GM12865 (cell line): ENCODE data around the gene RAB23.

Experiments
- DNase-seq: peaks from one replicate; pipeline ENCODE4 v3.0.0; 2010; ENCODE audit warnings: low read depth
- H3K4me3 ChIP-seq: 2 replicates; pipeline ENCODE4 v1.5.1; 2011; ENCODE audit warnings: mild to moderate bottlenecking, low read depth, low read length, control low read depth
- TF ChIP-seq, protein P1 (sequence below): IDR thresholded peaks from 2 replicates; pipeline ENCODE4 v1.5.1; 2011; ENCODE audit warnings: low read length, control low read depth, low read depth, inconsistent platforms; ENCODE audit not compliant: insufficient read depth; ENCODE audit errors: missing control alignments

RAB23 gene

DNA sequence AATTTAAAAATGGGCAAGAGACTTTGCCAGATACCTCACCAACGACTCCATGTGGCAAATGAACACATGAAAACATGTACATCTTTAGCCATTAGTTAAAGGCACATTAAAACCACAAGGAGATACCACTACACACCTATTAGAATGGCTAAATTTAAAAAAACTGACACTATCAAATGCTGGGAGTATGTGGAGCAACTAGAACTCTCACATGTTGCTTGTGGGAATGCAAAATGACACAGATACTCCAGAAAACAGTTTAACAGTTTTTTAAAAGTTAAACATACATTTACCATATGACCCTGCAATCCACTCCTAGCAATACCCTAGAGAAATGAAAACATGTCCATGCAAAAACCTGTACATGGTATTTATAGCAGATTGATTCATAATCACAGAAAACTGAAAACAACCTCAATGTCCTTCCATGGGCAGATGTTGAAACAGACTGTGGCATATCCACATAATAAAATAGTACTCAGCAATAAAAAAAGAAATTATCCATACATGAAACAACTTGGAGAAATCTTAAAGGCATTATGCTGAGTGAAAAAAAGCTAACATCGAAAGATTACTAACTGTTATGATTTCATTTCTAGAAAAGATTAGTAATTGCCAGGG is 1.9 kb downstream of the RAB23 start:
- no peak overlapping the region for H3K4me3 ChIP-seq
- no peak for DNase-seq
- TF ChIP-seq, protein P1, sequence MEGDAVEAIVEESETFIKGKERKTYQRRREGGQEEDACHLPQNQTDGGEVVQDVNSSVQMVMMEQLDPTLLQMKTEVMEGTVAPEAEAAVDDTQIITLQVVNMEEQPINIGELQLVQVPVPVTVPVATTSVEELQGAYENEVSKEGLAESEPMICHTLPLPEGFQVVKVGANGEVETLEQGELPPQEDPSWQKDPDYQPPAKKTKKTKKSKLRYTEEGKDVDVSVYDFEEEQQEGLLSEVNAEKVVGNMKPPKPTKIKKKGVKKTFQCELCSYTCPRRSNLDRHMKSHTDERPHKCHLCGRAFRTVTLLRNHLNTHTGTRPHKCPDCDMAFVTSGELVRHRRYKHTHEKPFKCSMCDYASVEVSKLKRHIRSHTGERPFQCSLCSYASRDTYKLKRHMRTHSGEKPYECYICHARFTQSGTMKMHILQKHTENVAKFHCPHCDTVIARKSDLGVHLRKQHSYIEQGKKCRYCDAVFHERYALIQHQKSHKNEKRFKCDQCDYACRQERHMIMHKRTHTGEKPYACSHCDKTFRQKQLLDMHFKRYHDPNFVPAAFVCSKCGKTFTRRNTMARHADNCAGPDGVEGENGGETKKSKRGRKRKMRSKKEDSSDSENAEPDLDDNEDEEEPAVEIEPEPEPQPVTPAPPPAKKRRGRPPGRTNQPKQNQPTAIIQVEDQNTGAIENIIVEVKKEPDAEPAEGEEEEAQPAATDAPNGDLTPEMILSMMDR: no peak

DNA sequence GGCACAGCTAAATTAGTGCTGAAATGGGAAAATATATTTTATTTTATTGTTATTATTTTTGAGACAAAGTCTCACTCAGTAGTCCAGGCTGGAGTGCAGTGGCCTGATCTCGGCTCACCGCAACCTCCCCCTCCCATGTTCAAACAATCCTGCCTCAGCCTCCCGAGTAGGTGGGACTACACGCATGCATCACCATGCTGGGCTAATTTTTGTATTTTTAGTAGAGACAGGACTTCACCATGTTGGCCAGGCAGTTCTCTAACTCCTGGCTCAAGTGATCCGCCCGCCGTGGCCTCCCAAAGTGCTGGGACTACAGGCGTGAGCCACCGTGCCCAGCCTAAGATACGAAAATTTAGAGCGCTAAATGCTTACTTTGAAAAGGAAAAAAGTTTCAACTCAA is 4.8 kb downstream of the RAB23 start:
- H3K4me3 ChIP-seq: no peak overlapping the region
- DNase-seq: no peak
- TF ChIP-seq, protein P1: no peak

DNA sequence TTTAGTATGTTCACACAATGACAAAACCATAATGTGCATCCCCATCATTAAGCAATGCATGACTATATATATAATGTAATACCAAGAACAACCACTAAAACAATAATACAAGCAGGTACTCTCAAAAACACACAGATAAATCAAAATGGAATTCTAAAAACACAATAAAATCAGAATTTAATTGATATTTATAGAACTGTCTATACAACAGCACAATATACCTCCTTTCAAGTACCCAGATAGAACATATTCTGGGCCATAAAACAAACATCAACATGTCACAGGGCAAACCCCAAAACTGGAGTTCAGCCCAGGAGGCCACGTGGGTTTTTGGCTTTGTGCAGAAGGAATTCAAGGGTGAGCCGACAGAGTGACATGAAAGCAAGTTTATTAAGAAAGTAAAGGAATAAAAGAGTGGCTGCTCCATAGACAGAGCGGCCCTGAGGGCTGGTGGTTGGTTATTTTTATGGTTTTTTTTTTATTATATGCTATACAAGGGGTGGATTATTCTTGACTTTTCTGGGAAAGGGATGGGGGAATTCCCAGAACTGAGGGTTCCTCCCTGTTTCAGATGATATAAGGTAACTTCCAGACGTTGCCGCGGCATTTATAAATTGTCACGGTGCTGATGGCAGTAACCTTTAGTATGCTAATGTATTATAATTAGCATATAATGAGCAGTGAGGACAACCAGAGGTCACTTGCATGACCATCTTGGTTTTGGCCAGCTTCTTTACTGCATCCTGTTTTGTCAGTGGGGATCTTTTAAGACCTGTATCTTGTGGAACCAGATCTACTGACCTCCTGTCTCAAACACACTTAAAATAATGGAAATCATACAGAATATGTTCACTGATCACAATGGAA is 5.6 kb downstream of the RAB23 start:
- TF ChIP-seq, protein P1: no peak
- no peak for DNase-seq
- H3K4me3 ChIP-seq: no peak overlapping the region

DNA sequence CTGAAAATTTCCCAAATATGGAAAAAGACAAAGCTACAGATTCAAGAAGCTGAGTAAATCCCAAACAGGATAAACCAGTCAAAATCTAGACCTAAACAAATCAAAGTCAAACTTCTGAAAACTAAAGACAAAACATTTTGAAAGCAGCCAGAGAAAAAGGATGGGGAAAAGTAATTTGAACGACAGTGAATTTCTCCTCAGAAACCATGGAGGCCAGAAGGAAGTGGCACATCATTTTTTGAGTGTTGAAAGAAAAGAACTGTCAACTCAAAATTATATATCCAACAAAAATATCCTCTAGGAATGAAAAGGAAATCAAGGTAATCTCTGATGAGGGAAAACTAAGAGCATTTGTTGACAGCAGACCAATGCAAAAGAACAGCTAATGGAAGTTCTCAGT is 6.8 kb downstream of the RAB23 start:
- H3K4me3 ChIP-seq: no peak overlapping the region
- TF ChIP-seq, protein P1: no peak
- no peak for DNase-seq

DNA sequence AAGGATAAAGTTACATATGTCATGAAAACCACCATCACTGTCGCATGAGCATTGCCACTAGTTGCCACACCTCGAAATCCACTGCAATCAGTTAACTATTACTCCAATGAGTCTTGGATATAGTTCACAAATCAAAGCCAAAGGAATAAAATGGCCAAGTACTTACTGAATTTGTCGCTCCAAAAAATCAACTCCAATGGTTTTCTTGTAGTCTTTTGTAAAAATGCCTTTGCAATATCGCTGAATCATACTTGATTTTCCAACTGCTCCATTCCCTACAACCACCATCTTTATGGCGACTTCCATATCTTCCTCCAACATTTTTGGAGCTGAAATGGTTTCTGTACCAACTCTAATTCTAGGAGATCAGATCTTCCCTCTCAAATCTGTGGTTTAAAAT is 12.0 kb downstream of the RAB23 start:
- no peak for DNase-seq
- TF ChIP-seq, protein P1: no peak
- H3K4me3 ChIP-seq: no peak overlapping the region

DNA sequence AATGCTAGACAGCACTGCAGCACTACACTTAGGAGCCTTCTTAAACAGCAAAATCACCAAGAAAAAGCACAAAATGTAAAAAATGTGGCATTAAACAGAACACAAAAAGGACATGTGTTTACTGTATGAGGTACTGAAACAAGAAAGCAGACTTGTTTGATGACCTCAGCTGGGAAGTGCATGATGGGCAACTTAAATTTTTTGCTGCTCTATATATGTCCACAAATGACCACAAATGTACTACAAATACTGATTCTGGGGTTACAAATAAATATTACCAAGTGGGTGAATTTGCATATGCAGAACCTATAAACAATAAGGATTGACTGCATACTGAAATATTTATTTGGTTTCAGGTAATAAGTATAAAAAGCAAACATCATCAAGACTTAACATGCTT is 13.1 kb downstream of the RAB23 start:
- TF ChIP-seq, protein P1: no peak
- H3K4me3 ChIP-seq: no peak overlapping the region
- DNase-seq: no peak

DNA sequence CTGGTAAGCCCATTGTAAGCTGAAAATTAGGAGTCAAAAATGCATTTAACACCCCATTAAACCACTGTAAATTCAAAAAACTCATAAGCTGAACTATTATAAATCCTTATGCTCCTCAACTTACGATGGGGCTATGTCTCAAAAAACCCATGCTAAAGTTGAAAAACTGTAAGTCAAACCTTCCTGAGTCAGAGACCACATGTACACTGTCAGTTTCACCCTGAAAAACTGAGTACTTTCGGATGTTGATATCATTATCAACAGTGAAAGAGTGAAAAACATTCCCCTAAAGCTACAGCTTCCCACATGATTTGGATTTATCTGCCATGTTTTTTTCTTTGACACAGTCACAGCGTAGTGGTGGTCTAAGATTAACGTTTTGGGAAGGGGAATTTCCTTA is 14.2 kb downstream of the RAB23 start:
- no peak for DNase-seq
- no peak overlapping the region for H3K4me3 ChIP-seq
- TF ChIP-seq, protein P1: no peak
